HG02678 (cell line): ENCODE measurements around the gene NANOS3.
"Not testable (repeated sequence)": the region's sequence is repeated elsewhere in the genome, so short reads cannot be mapped to it uniquely, and the experiment has no call there.

ENCODE experiments used
- ATAC-seq: cut with Tn5 transposase; IDR thresholded peaks from one replicate; pipeline ENCODE4 v1.9.1; 2021; ENCODE audit warnings: mild to moderate bottlenecking, moderate library complexity; ENCODE audit not compliant: unreplicated experiment

NANOS3 gene

GRCh38 chr19:13843104-13843921, 33.6 kb upstream of the NANOS3 start:
- ATAC-seq = no peak

GRCh38 chr19:13844130-13844631, 32.8 kb upstream of the NANOS3 start:
- ATAC-seq = no peak

- peak; percentile 52 for ATAC-seq
Observed at GRCh38 chr19:13846557-13847406, 30.2 kb upstream of the NANOS3 start.

- peak; percentile 28 for ATAC-seq
Observed at GRCh38 chr19:13847407-13848339, 29.3 kb upstream of the NANOS3 start.

- no peak for ATAC-seq
Observed at GRCh38 chr19:13848340-13848677, 28.6 kb upstream of the NANOS3 start.

GRCh38 chr19:13848798-13849676, 27.9 kb upstream of the NANOS3 start:
- ATAC-seq = no peak

GRCh38 chr19:13849991-13850909, 26.7 kb upstream of the NANOS3 start:
- ATAC-seq = no peak

GRCh38 chr19:13850910-13851733, 25.8 kb upstream of the NANOS3 start:
- no peak for ATAC-seq

- not testable (repeated sequence) for ATAC-seq
Observed at GRCh38 chr19:13851734-13852114, 25.2 kb upstream of the NANOS3 start.

GRCh38 chr19:13852171-13852707, 24.7 kb upstream of the NANOS3 start:
- ATAC-seq = not testable (repeated sequence)

- no peak for ATAC-seq
Observed at GRCh38 chr19:13856497-13856896, 20.4 kb upstream of the NANOS3 start.

- ATAC-seq = no peak
Observed at GRCh38 chr19:13859361-13859880, 17.5 kb upstream of the NANOS3 start.

- ATAC-seq = no peak
Observed at GRCh38 chr19:13860679-13861391, 16.1 kb upstream of the NANOS3 start.

- peak; percentile 19 for ATAC-seq
Observed at GRCh38 chr19:13861392-13861713, 15.6 kb upstream of the NANOS3 start.

GRCh38 chr19:13861714-13862531, 15.0 kb upstream of the NANOS3 start:
- ATAC-seq = peak; percentile 69

- no peak for ATAC-seq
Observed at GRCh38 chr19:13864046-13864666, 12.8 kb upstream of the NANOS3 start.
